Peyer's patch (tissue), 4 donors: ENCODE measurements around the gene PDHX.

ENCODE experiments used
- POLR2A ChIP-seq, 2 donors: fragments of 450-650 bp; IDR thresholded peaks; one replicate each; pipeline ENCODE4 v1.5.1; 2017; ENCODE audit warnings: antibody characterized with exemption in 2 of 2, mild to moderate bottlenecking in 2 of 2, moderate library complexity in 2 of 2
- TF ChIP-seq, protein P1 (sequence below), 6 experiments: fragments of 450-650 bp in 4 of 6; fragments of 200-600 bp in 2 of 6; sonication (generic) in 1 of 6; IDR thresholded peaks; one replicate each; pipeline ENCODE4 v1.5.1; 2017 to 2019; ENCODE audit warnings: antibody characterized with exemption in 6 of 6, mild to moderate bottlenecking in 3 of 6, moderate library complexity in 1 of 6

GRCh38 chr11:34984514-34984913 lies 68.1 kb downstream of the PDHX start:
- TF ChIP-seq, protein P1, sequence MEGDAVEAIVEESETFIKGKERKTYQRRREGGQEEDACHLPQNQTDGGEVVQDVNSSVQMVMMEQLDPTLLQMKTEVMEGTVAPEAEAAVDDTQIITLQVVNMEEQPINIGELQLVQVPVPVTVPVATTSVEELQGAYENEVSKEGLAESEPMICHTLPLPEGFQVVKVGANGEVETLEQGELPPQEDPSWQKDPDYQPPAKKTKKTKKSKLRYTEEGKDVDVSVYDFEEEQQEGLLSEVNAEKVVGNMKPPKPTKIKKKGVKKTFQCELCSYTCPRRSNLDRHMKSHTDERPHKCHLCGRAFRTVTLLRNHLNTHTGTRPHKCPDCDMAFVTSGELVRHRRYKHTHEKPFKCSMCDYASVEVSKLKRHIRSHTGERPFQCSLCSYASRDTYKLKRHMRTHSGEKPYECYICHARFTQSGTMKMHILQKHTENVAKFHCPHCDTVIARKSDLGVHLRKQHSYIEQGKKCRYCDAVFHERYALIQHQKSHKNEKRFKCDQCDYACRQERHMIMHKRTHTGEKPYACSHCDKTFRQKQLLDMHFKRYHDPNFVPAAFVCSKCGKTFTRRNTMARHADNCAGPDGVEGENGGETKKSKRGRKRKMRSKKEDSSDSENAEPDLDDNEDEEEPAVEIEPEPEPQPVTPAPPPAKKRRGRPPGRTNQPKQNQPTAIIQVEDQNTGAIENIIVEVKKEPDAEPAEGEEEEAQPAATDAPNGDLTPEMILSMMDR (IDR thresholded peaks at IDR 0.05), result no peak
- no peak for TF ChIP-seq POLR2A (IDR thresholded peaks at IDR 0.05)
